Spleen (tissue), 11 donors: Measurements from ENCODE around the gene EPHB1. TPM values are rescaled to one million over a fixed set of nuclear protein-coding genes. Genes with fewer than 3 reads are reported as not detected.

Experiments
- DNase-seq: peaks from one replicate; pipeline ENCODE4 v3.0.0-alpha.2; 2020
- H3K27ac ChIP-seq, 8 donors: fragments of 200-600 bp; sonication (generic) in 7 of 8; 1 replicate in 4 of 8; 2 replicates in 4 of 8; pipeline versions ENCODE4 v1.5.0 to v1.8.0; 2016 to 2021; ENCODE audit warnings: inconsistent platforms in 4 of 8, mild to moderate bottlenecking in 4 of 8, moderate library complexity in 1 of 8
- H3K27me3 ChIP-seq, 7 donors: fragments of 200-600 bp; sonication (generic) in 6 of 7; replicated peaks in 1 of 7; 1 replicate in 4 of 7; 2 replicates in 3 of 7; pipeline versions ENCODE4 v1.5.0 to v1.8.0; 2016 to 2021; ENCODE audit warnings: inconsistent platforms in 3 of 7, mild to moderate bottlenecking in 1 of 7
- H3K36me3 ChIP-seq, 6 donors: fragments of 200-600 bp; sonication (generic) in 5 of 6; 1 replicate in 4 of 6; 2 replicates in 2 of 6; pipeline versions ENCODE4 v1.5.0 to v1.8.0; 2016 to 2021; ENCODE audit warnings: inconsistent platforms in 2 of 6
- H3K4me1 ChIP-seq, 6 donors: fragments of 200-600 bp; sonication (generic) in 5 of 6; 1 replicate in 3 of 6; 2 replicates in 3 of 6; pipeline versions ENCODE4 v1.5.0 to v1.8.0; 2016 to 2021; ENCODE audit warnings: inconsistent platforms in 3 of 6
- H3K4me3 ChIP-seq, 8 donors: fragments of 200-600 bp; sonication (generic) in 7 of 8; 1 replicate in 4 of 8; 2 replicates in 4 of 8; pipeline versions ENCODE4 v1.5.0 to v1.8.0; 2016 to 2021; ENCODE audit warnings: inconsistent platforms in 4 of 8, mild to moderate bottlenecking in 4 of 8, moderate library complexity in 2 of 8
- H3K9me3 ChIP-seq, 8 donors: fragments of 200-600 bp; sonication (generic) in 7 of 8; 1 replicate in 4 of 8; 2 replicates in 4 of 8; pipeline versions ENCODE4 v1.5.0 to v1.8.0; 2016 to 2021; ENCODE audit warnings: inconsistent platforms in 4 of 8
- CTCF ChIP-seq, 11 experiments: fragments of 200-600 bp in 7 of 11; fragments of 450-650 bp in 4 of 11; sonication (generic) in 4 of 11; IDR thresholded peaks in 8 of 11; conservative IDR thresholded peaks in 3 of 11; 1 replicate in 7 of 11; 2 replicates in 4 of 11; pipeline versions ENCODE4 v1.4.0 to v1.8.0; 2016 to 2021; ENCODE audit warnings: antibody characterized with exemption in 11 of 11, inconsistent platforms in 4 of 11, mild to moderate bottlenecking in 1 of 11
- POLR2A ChIP-seq, 3 donors: fragments of 450-650 bp; IDR thresholded peaks; one replicate each; pipeline ENCODE4 v1.5.1; 2017; ENCODE audit warnings: antibody characterized with exemption in 3 of 3, mild to moderate bottlenecking in 1 of 3
- POLR2AphosphoS5 ChIP-seq, 3 donors: sonication (generic); formaldehyde crosslinking; IDR thresholded peaks; one replicate each; pipeline ENCODE4 v1.5.1; 2017; ENCODE audit warnings: antibody characterized with exemption in 3 of 3
- WGBS, 5 donors: extraction: QIAGEN DNeasy Blood & Tissue Kit in 3 of 5; methylation state at CpG; one replicate each; pipeline versions ENCODE4 v1.1.5 to v1.1.7; 2013 to 2018; 5-methylcytosine and 5-hydroxymethylcytosine counted together
- intact Hi-C: fragments of 100-400 bp; cut with DNase I; formaldehyde crosslinking; loops from one replicate; pipeline ENCODE4 v1.15.0; 2023; ENCODE audit warnings: low total_unique reads
- polyA plus RNA-seq, 3 donors: library from polyadenylated mRNA; stranded (reverse); fragments of 200-250 nt; gene quantifications; one replicate each; pipeline ENCODE4 v1.2.1, GENCODE V29; 2013
- total RNA-seq, 7 donors: library from RNA; depleted of rRNA in 3 of 7; stranded (reverse); fragments of >200 nt in 3 of 7; fragmentation: NEBNext Ultra II Directional in 4 of 7; extraction: Animal tissue kit (Norgen Biotek cat#: 25700) in 4 of 7; gene quantifications; one replicate each; pipeline versions ENCODE4 v1.1.0 to v1.2.1, GENCODE V29; 2016 to 2021
- donor health status: healthy with polysubstance abuse.
- donor health status: DM: no; HTN: no; CAD: no; lungs with moderate emphysema.
- donor health status: DM: no; HTN: no; CAD: no.
- donor health status: Bipolar disorder and iron deficiency.
- donor health status: healthy.
- donor health status: DM: no; HTN: no; CAD: no.
- donor health status: DM: yes; HTN: yes; CAD: no.

EPHB1 gene
- total and polyA plus RNA-seq, 10 donors = 0.20 to 14.0 (median 3.0) TPM

- WGBS, 5 donors = 78 to 90% (median 84%) methylated on average over 5 of the region's 5 CpGs
- H3K27me3 ChIP-seq = peaks cover 0 to 3% (median 0%) of the 10 kb centered on the region in 7 donors
- H3K9me3 ChIP-seq = no peaks in the 10 kb centered on the region
- TF ChIP-seq CTCF (IDR thresholded peaks at IDR 0.05 in 8 of 11, conservative IDR thresholded peaks at IDR 0.05 in 3 of 11) = no peak
- TF ChIP-seq POLR2AphosphoS5 (IDR thresholded peaks at IDR 0.05) = no peak
- TF ChIP-seq POLR2A (IDR thresholded peaks at IDR 0.05) = no peak
- no peak overlapping the region for H3K27ac ChIP-seq
- H3K4me3 ChIP-seq = no peak overlapping the region
- no peaks in the 10 kb centered on the region for H3K4me1 ChIP-seq
- DNase-seq = no peak
- intact Hi-C loops = no loop called here
- H3K36me3 ChIP-seq = no peaks in the 10 kb centered on the region
Observed at GRCh38 chr3:135097276-135097946, 302.4 kb downstream of the EPHB1 start.

- no peaks in the 10 kb centered on the region for H3K9me3 ChIP-seq
- WGBS, 5 donors = 62 to 67% (median 67%) methylated on average over 5 of the region's 5 CpGs
- no peaks in the 10 kb centered on the region for H3K36me3 ChIP-seq
- intact Hi-C loops = no loop called here
- H3K27me3 ChIP-seq = peaks cover 0 to 6% (median 0%) of the 10 kb centered on the region in 7 donors
- H3K27ac ChIP-seq = no peak overlapping the region
- H3K4me1 ChIP-seq = no peaks in the 10 kb centered on the region
- no peak for DNase-seq
- no peak overlapping the region for H3K4me3 ChIP-seq
- no peak for TF ChIP-seq POLR2AphosphoS5 (IDR thresholded peaks at IDR 0.05)
- no peak for TF ChIP-seq CTCF (IDR thresholded peaks at IDR 0.05 in 8 of 11, conservative IDR thresholded peaks at IDR 0.05 in 3 of 11)
- no peak for TF ChIP-seq POLR2A (IDR thresholded peaks at IDR 0.05)
Observed at GRCh38 chr3:135099734-135100355, 304.8 kb downstream of the EPHB1 start.

- Histone ChIP-seq H3K27me3 (peaks cover 0 to 6% (median 0%) of the 10 kb centered on the region in 7 donors), H3K4me3 (no peak overlapping the region), H3K9me3 (no peaks in the 10 kb centered on the region), H3K27ac (no peak overlapping the region), H3K36me3 (no peaks in the 10 kb centered on the region), H3K4me1 (no peaks in the 10 kb centered on the region)
- intact Hi-C loops = no loop called here
- TF ChIP-seq POLR2A (IDR thresholded peaks at IDR 0.05) (no peak), CTCF (IDR thresholded peaks at IDR 0.05 in 8 of 11, conservative IDR thresholded peaks at IDR 0.05 in 3 of 11) (no peak), POLR2AphosphoS5 (IDR thresholded peaks at IDR 0.05) (no peak)
- 48 to 68% (median 54%) methylated on average over 2 of the region's 2 CpGs for WGBS, 5 donors
- no peak for DNase-seq
Observed at GRCh38 chr3:135100366-135100765, 305.3 kb downstream of the EPHB1 start.

- WGBS, 5 donors = 58 to 68% (median 63%) methylated on average over 3 of the region's 3 CpGs
- Histone ChIP-seq H3K4me1 (no peaks in the 10 kb centered on the region), H3K36me3 (no peaks in the 10 kb centered on the region), H3K27me3 (peaks cover 0 to 6% (median 0%) of the 10 kb centered on the region in 7 donors), H3K9me3 (no peaks in the 10 kb centered on the region), H3K27ac (no peak overlapping the region), H3K4me3 (no peak overlapping the region)
- intact Hi-C loops = no loop called here
- DNase-seq = no peak
- TF ChIP-seq POLR2A (IDR thresholded peaks at IDR 0.05) (no peak), POLR2AphosphoS5 (IDR thresholded peaks at IDR 0.05) (no peak), CTCF (IDR thresholded peaks at IDR 0.05 in 8 of 11, conservative IDR thresholded peaks at IDR 0.05 in 3 of 11) (no peak)
Observed at GRCh38 chr3:135103917-135104316, 308.9 kb downstream of the EPHB1 start.
